Motor neuron (in vitro differentiated cells): ENCODE results near the gene ERF. TPM values are rescaled to one million over a fixed set of nuclear protein-coding genes. Genes with fewer than 3 reads are reported as not detected.

Experiments used
- ATAC-seq, 8 experiments: fragments of 200-7000 bp; cut with Tn5 transposase; replicated peaks in 6 of 8; 2 replicates each; pipeline ENCODE4 v1.8.0; 2021; ENCODE audit warnings: mild to moderate bottlenecking in 8 of 8, moderate library complexity in 8 of 8
- H3K27ac ChIP-seq, 2 donors: fragments of 250-450 bp; sonication (Bioruptor Pico); 2 replicates each; pipeline ENCODE4 v1.9.0; 2021; ENCODE audit warnings: antibody characterized with exemption in 2 of 2, mild to moderate bottlenecking in 2 of 2, moderate library complexity in 1 of 2
- H3K4me1 ChIP-seq, 2 donors: fragments of 250-450 bp; sonication (Bioruptor Pico); replicated peaks in 1 of 2; 2 replicates each; pipeline ENCODE4 v1.6.1; 2021; ENCODE audit warnings: antibody characterized with exemption in 2 of 2, mild to moderate bottlenecking in 2 of 2, moderate library complexity in 1 of 2
- H3K4me3 ChIP-seq, 5 donors: fragments of 250-450 bp; sonication (Bioruptor Pico); 2 replicates each; pipeline ENCODE4 v1.9.0; 2021; ENCODE audit warnings: antibody characterized with exemption in 5 of 5, mild to moderate bottlenecking in 5 of 5, moderate library complexity in 4 of 5
- WGBS, 10 experiments: fragments of 450-650 bp; shearing (Covaris generic); methylation state at CpG; one replicate each; pipeline ENCODE4 v1.0.0; 2022; 5-methylcytosine and 5-hydroxymethylcytosine counted together
- in situ Hi-C, 9 experiments: fragments of 400-800 bp; cut with MboI; loops; one replicate each; pipeline ENCODE4 v1.15.0; 2021; ENCODE audit warnings: low sequenced_read_pairs in 9 of 9, low pct_unique_long_range_greater_than_20kb in 2 of 9; ENCODE audit not compliant: unreplicated experiment in 9 of 9
- total RNA-seq, 8 experiments: library from RNA; unstranded; fragments of 300-600 nt; gene quantifications; 2 replicates each; pipeline versions ENCODE4 v1.2.3 to v1.2.4, GENCODE V29; 2022

Gene ERF
- total RNA-seq, 8 experiments from 2014 or later = 8.4 to 55.4 (median 17.4) TPM

- H3K27ac ChIP-seq = peak overlapping the region; percentile 76 to 90
- H3K4me3 ChIP-seq = peak overlapping the region; percentile 59 to 96 (median 72)
- in situ Hi-C loops = no loop called here
- WGBS, 10 experiments = 0 to 7% (median 0%) methylated on average over 1 to 4 of the region's 27 CpGs; no CpG with 5 or more reads in 7 of the 10 experiments
- peaks cover 27 to 33% of the 10 kb centered on the region in 2 donors for H3K4me1 ChIP-seq
- ATAC-seq = peak in 7 of 8 experiments; percentile 0 to 45 (median 20)
Measured at GRCh38 chr19:42252365-42253244, 2.3 kb downstream of the ERF start.

GRCh38 chr19:42251572-42252358 lies 3.2 kb downstream of the ERF start:
- ATAC-seq = no peak
- in situ Hi-C loops = no loop called here
- Histone ChIP-seq H3K4me1 (peaks cover 27 to 33% of the 10 kb centered on the region in 2 donors), H3K27ac (peak overlapping the region; percentile 1 to 76), H3K4me3 (peak overlapping the region in 4 of 5 donors; percentile 59 to 96 (median 70))
- 83 to 100% (median 100%) methylated on average over 1 of the region's 4 CpGs; no CpG with 5 or more reads in 6 of the 10 experiments for WGBS, 10 experiments

- H3K4me3 ChIP-seq = peak overlapping the region in 2 of 5 donors; percentile 7 to 21
- WGBS, 10 experiments = 20 to 73% methylated on average over 1 to 3 of the region's 19 CpGs; no CpG with 5 or more reads in 8 of the 10 experiments
- peaks cover 29 to 31% of the 10 kb centered on the region in 2 donors for H3K4me1 ChIP-seq
- ATAC-seq = peak in 6 of 8 experiments; percentile 2 to 30 (median 21)
- in situ Hi-C loops = no loop called here
- H3K27ac ChIP-seq = peak overlapping the region; percentile 63 to 72
Measured at GRCh38 chr19:42250666-42251531, 4.0 kb downstream of the ERF start.

- in situ Hi-C loops = no loop called here
- 90% methylated on average over 4 of the region's 15 CpGs; no CpG with 5 or more reads in 9 of the 10 experiments for WGBS, 10 experiments
- ATAC-seq = no peak
- H3K27ac ChIP-seq = peak overlapping the region in 1 of 2 donors; percentile 72
- peaks cover 26 to 32% of the 10 kb centered on the region in 2 donors for H3K4me1 ChIP-seq
- no peak overlapping the region for H3K4me3 ChIP-seq
Measured at GRCh38 chr19:42250183-42250665, 4.7 kb downstream of the ERF start.

GRCh38 chr19:42249769-42250168 lies 5.2 kb downstream of the ERF start:
- 70 to 100% (median 100%) methylated on average over 1 to 3 of the region's 6 CpGs; no CpG with 5 or more reads in 3 of the 10 experiments for WGBS, 10 experiments
- peaks cover 28 to 32% of the 10 kb centered on the region in 2 donors for H3K4me1 ChIP-seq
- in situ Hi-C loops = no loop called here
- no peak overlapping the region for H3K4me3 ChIP-seq
- no peak overlapping the region for H3K27ac ChIP-seq
- no peak for ATAC-seq

GRCh38 chr19:42249149-42249750 lies 5.7 kb downstream of the ERF start:
- peaks cover 29 to 34% of the 10 kb centered on the region in 2 donors for H3K4me1 ChIP-seq
- no peak overlapping the region for H3K27ac ChIP-seq
- WGBS, 10 experiments = 92 to 100% (median 100%) methylated on average over 1 to 5 of the region's 36 CpGs; no CpG with 5 or more reads in 7 of the 10 experiments
- in situ Hi-C loops = no loop called here
- no peak overlapping the region for H3K4me3 ChIP-seq
- ATAC-seq = no peak

GRCh38 chr19:42248270-42249148 lies 6.4 kb downstream of the ERF start:
- WGBS, 10 experiments = 100% methylated on average over 2 to 5 of the region's 41 CpGs; no CpG with 5 or more reads in 7 of the 10 experiments
- Histone ChIP-seq H3K4me1 (peaks cover 36 to 41% of the 10 kb centered on the region in 2 donors), H3K27ac (no peak overlapping the region)

GRCh38 chr19:42247640-42248199 lies 7.2 kb downstream of the ERF start:
- Histone ChIP-seq H3K4me1 (peaks cover 32 to 41% of the 10 kb centered on the region in 2 donors), H3K4me3 (no peak overlapping the region), H3K27ac (no peak overlapping the region)
- in situ Hi-C loops = no loop called here
- ATAC-seq = no peak
- WGBS, 10 experiments = no CpG with 5 or more reads among the region's 6 CpGs

More at GRCh38 chr19:42248270-42249148, 6.4 kb downstream of the ERF start:
- H3K4me3 ChIP-seq = no peak overlapping the region
- ATAC-seq = no peak
- in situ Hi-C loops = no loop called here

GRCh38 chr19:42246922-42247639 lies 7.8 kb downstream of the ERF start:
- peaks cover 25 to 34% of the 10 kb centered on the region in 2 donors for H3K4me1 ChIP-seq
- ATAC-seq = no peak
- 80 to 90% (median 87%) methylated on average over 1 to 2 of the region's 7 CpGs; no CpG with 5 or more reads in 6 of the 10 experiments for WGBS, 10 experiments
- in situ Hi-C loops = no loop called here
- no peak overlapping the region for H3K27ac ChIP-seq
- no peak overlapping the region for H3K4me3 ChIP-seq

GRCh38 chr19:42246143-42246921 lies 8.6 kb downstream of the ERF start:
- no peak for ATAC-seq
- 0 to 100% (median 30%) methylated on average over 1 to 8 of the region's 10 CpGs; no CpG with 5 or more reads in 7 of the 10 experiments for WGBS, 10 experiments
- H3K4me1 ChIP-seq = peaks cover 21 to 29% of the 10 kb centered on the region in 2 donors
- H3K4me3 ChIP-seq = no peak overlapping the region
- in situ Hi-C loops = no loop called here
- no peak overlapping the region for H3K27ac ChIP-seq
